BJ (cell line): ENCODE results near the gene SF3A2. TPM values are rescaled to one million over a fixed set of nuclear protein-coding genes. Genes with fewer than 3 reads are reported as not detected.

Source experiments
- CTCF ChIA-PET: fragments of 350-600 bp; formaldehyde crosslinking; extraction: SDS; loops from one replicate; lab custom pipeline; 2021; ENCODE audit warnings: antibody characterized with exemption, inconsistent platforms; lab: Yijun Ruan, JAX
- POLR2A ChIA-PET: fragments of 300-600 bp; sonication (Branson Sonifier 250); formaldehyde crosslinking; extraction: SDS; loops from one replicate; lab custom pipeline; 2021; ENCODE audit warnings: antibody characterized with exemption; lab: Charles Lee
- DNase-seq: peaks from one replicate; pipeline ENCODE4 v3.0.0-alpha.2; 2011; ENCODE audit warnings: low read depth
- H3K27me3 ChIP-seq: 2 replicates; pipeline ENCODE4 v1.6.0; 2011; ENCODE audit warnings: low read length; ENCODE audit not compliant: control insufficient read depth, insufficient read depth
- H3K36me3 ChIP-seq: 2 replicates; pipeline ENCODE4 v1.5.1; 2011; ENCODE audit warnings: low read length; ENCODE audit not compliant: control insufficient read depth, insufficient read depth
- H3K4me3 ChIP-seq: 2 replicates; pipeline ENCODE4 v1.5.1; 2011; ENCODE audit warnings: low read depth, mild to moderate bottlenecking, control low read depth, low read length
- polyA plus RNA-seq: library from polyadenylated mRNA; depleted of rRNA; stranded (reverse); fragments of >200 nt; gene quantifications from 2 replicates; pipeline ENCODE4 v1.2.3, GENCODE V29; 2011
- TF ChIP-seq, protein P1 (sequence below): IDR thresholded peaks from 2 replicates; pipeline ENCODE4 v1.5.1; 2011; ENCODE audit warnings: low read depth, mild to moderate bottlenecking, control low read depth, inconsistent platforms, low read length, moderate library complexity; ENCODE audit not compliant: insufficient read depth

Gene SF3A2
- polyA plus RNA-seq, 1 experiment: 12.2 TPM

DNA sequence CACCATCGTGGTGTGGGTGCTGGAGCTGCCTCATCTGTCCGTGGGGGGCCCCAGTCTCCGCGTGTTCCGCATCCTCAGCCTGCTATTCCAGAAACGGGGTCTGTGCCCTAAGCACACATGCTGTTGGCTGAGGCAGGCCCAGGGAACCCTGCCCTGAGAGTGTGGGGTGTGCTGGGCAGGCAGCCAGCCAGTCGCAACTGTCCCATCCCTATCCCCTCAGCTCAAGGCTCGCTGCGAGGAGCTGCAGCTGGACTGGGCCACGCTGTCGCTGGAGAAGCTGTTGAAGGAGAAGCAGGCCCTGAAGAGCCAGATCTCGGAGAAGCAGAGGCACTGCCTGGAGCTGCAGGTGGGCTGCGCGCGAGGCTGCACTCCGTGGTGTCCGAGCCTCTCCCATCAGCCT lies 22.4 kb upstream of the SF3A2 start:
- peaks cover 63% of the 10 kb centered on the region for H3K36me3 ChIP-seq

DNA sequence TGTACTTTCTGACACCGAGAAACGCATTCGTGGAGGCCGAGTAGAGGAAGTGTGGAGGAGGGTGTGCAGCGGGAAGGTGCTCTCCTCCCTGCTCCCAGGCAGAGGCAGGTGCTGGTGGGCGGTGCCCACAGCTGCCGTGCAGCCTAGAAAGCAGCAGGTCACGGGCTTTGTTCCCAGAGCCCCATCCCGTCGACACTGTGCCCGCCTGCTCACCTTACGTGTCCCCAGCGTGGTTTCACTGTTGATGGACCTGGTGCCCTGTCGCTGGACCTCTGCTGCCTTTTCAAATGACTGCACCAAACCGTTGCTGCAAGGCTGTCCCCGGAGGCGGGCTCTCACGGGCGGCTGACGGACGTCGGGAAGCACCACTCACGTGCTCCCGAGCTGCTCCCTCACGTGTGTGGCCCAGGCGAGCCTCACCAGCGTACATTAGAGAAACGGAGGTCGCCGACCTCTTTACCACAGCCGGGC lies 21.3 kb upstream of the SF3A2 start:
- no peaks in the 10 kb centered on the region for H3K27me3 ChIP-seq
- ChIA-PET CTCF (interaction anchor here (0.6 to 1.8 kb wide), 2 partner anchors 15 to 21 kb away, joined by 3 to 5 read pairs; partner anchors contain the start of gene PLEKHJ1), POLR2A (no interaction called here)
- TF ChIP-seq, protein P1, sequence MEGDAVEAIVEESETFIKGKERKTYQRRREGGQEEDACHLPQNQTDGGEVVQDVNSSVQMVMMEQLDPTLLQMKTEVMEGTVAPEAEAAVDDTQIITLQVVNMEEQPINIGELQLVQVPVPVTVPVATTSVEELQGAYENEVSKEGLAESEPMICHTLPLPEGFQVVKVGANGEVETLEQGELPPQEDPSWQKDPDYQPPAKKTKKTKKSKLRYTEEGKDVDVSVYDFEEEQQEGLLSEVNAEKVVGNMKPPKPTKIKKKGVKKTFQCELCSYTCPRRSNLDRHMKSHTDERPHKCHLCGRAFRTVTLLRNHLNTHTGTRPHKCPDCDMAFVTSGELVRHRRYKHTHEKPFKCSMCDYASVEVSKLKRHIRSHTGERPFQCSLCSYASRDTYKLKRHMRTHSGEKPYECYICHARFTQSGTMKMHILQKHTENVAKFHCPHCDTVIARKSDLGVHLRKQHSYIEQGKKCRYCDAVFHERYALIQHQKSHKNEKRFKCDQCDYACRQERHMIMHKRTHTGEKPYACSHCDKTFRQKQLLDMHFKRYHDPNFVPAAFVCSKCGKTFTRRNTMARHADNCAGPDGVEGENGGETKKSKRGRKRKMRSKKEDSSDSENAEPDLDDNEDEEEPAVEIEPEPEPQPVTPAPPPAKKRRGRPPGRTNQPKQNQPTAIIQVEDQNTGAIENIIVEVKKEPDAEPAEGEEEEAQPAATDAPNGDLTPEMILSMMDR: no peak
- DNase-seq: no peak
- H3K36me3 ChIP-seq: peaks cover 67% of the 10 kb centered on the region
- H3K4me3 ChIP-seq: no peak overlapping the region

More for the DNA sequence above, 22.4 kb upstream of the SF3A2 start:
- no peak overlapping the region for H3K4me3 ChIP-seq
- no peaks in the 10 kb centered on the region for H3K27me3 ChIP-seq
- ChIA-PET CTCF (interaction anchor here (1.2 to 1.8 kb wide), 2 partner anchors 12 to 16 kb away, joined by 4 to 5 read pairs; no protein-coding TSS in a partner anchor), POLR2A (no interaction called here)
- TF ChIP-seq, protein P1: no peak
- no peak for DNase-seq

DNA sequence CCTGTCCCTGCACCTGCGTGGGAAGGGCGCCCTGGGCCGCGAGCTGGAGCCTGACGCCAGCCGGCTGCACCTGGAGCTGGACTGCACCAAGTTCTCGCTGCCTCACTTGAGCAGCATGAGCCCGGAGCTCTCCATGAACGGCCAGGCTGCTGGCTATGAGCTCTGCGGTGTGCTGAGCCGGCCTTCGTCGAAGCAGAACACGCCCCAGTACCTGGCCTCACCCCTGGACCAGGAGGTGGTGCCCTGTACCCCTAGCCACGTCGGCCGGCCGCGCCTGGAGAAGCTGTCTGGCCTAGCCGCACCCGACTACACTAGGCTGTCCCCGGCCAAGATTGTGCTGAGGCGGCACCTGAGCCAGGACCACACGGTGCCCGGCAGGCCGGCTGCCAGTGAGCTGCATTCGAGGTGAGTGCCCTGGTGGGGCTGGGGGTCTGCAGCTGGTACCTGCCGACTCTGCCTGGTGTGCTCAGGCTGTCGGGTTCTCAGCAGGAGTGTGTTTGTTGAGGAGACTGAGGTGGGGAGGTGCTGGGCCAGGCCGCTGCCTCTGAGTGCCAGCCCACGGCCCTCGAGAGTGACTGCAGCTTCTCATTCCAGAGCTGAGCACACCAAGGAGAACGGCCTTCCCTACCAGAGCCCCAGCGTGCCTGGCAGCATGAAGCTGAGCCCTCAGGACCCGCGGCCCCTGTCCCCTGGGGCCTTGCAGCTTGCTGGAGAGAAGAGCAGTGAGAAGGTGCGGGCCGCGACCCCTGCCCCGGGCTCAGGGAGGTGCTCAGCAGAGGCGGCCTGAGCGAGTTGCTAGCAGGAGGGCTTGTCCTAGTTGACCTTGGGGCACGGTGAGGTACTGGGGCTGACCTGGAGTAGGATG lies 20.0 kb upstream of the SF3A2 start:
- POLR2A ChIA-PET: no interaction called here
- TF ChIP-seq, protein P1: no peak
- no peaks in the 10 kb centered on the region for H3K27me3 ChIP-seq
- DNase-seq: no peak
- H3K4me3 ChIP-seq: no peak overlapping the region
- peaks cover 63% of the 10 kb centered on the region for H3K36me3 ChIP-seq
- CTCF ChIA-PET: interaction anchor here (1.3 kb wide), 1 partner anchor 8 kb away, joined by 5 read pairs; no protein-coding TSS in a partner anchor

DNA sequence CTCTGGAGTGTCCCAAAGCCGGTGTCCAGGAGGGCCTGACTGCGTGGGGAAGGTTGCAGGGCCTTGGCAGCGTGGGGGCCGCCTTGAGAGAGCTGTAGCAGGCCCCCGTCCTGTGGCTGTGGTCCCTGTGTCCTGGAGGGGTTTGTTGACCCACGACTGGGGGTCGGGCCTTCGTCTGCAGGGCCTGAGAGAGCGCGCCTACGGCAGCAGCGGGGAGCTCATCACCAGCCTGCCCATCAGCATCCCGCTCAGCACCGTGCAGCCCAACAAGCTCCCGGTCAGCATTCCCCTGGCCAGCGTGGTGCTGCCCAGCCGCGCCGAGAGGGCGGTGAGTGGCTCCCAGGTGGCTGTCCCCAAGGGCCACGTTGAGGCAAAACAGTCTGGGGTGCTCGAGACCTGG lies 19.0 kb upstream of the SF3A2 start:
- POLR2A ChIA-PET: no interaction called here
- TF ChIP-seq, protein P1: no peak
- no peak overlapping the region for H3K4me3 ChIP-seq
- CTCF ChIA-PET: interaction anchor here (1.3 kb wide), 1 partner anchor 9 kb away, joined by 5 read pairs; no protein-coding TSS in a partner anchor
- no peaks in the 10 kb centered on the region for H3K27me3 ChIP-seq
- DNase-seq: no peak
- H3K36me3 ChIP-seq: peaks cover 65% of the 10 kb centered on the region

DNA sequence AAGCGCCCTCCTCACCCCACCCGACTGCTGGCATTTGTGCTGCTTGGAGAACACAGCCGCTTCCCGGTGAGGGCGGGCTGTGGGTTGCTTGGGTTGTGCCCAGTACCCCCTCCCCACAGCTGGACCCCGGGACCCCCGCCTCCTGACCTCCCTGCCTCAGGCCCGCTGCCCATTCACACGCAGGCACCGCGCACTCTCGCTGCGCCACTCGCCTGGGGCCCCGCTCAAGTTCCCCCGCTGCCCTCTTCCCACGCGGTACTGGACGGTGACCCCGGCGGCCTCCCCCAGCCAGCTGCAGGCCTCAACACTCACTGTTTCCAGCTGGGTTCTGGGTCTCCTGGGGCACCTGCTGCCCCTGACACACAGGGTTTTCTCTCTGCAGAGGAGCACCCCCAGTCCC lies 16.9 kb upstream of the SF3A2 start:
- no peaks in the 10 kb centered on the region for H3K27me3 ChIP-seq
- H3K36me3 ChIP-seq: peaks cover 53% of the 10 kb centered on the region
- CTCF ChIA-PET: no interaction called here
- H3K4me3 ChIP-seq: no peak overlapping the region
- POLR2A ChIA-PET: no interaction called here
- TF ChIP-seq, protein P1: no peak
- DNase-seq: no peak
